HepG2 (cell line): ENCODE measurements around the gene CDK7. TPM values are rescaled to one million over a fixed set of nuclear protein-coding genes. Genes with fewer than 3 reads are reported as not detected.

Experiments used
- ATAD3A ChIP-seq: sonication (generic); formaldehyde crosslinking; IDR thresholded peaks from 2 replicates; pipeline ENCODE4 v1.4.0; 2020; ENCODE audit warnings: missing genetic modification reagents
- ATF3 ChIP-seq: sonication (generic); formaldehyde crosslinking; IDR thresholded peaks from 2 replicates; pipeline ENCODE4 v1.4.0; 2020; ENCODE audit warnings: missing genetic modification reagents
- FOXP1 ChIP-seq, 2 experiments: fragments of 450-650 bp in 1 of 2; IDR thresholded peaks; 2 replicates each; pipeline ENCODE4 v1.6.1; 2017 to 2018; ENCODE audit warnings: antibody characterized with exemption in 1 of 2
- HBP1 ChIP-seq: IDR thresholded peaks from 2 replicates; pipeline ENCODE4 v1.6.1; 2016; ENCODE audit warnings: low read depth, control low read depth
- HES4 ChIP-seq: sonication (generic); formaldehyde crosslinking; IDR thresholded peaks from 2 replicates; pipeline ENCODE4 v1.9.0; 2021; ENCODE audit warnings: mild to moderate bottlenecking, missing genetic modification reagents, borderline replicate concordance
- TRAFD1 ChIP-seq: sonication (generic); formaldehyde crosslinking; IDR thresholded peaks from 2 replicates; pipeline ENCODE4 v1.5.1; 2020; ENCODE audit warnings: missing genetic modification reagents, mild to moderate bottlenecking, borderline replicate concordance
- ZBTB25 ChIP-seq: IDR thresholded peaks from 2 replicates; pipeline ENCODE4 v1.6.1; 2018; ENCODE audit warnings: missing genetic modification reagents
- ZHX2 ChIP-seq, 2 experiments: sonication (generic) in 1 of 2; formaldehyde crosslinking in 1 of 2; IDR thresholded peaks; 2 replicates each; pipeline versions ENCODE4 v1.6.1 to v1.9.0; 2014 to 2022; ENCODE audit warnings: antibody characterized with exemption in 1 of 2, borderline replicate concordance in 1 of 2, inconsistent platforms in 1 of 2, low read depth in 1 of 2, missing genetic modification reagents in 1 of 2
- ZNF24 ChIP-seq: fragments of 450-650 bp; IDR thresholded peaks from 2 replicates; pipeline ENCODE4 v1.6.1; 2017; ENCODE audit warnings: antibody characterized with exemption, mild to moderate bottlenecking
- ZNF331 ChIP-seq: sonication (generic); formaldehyde crosslinking; IDR thresholded peaks from 2 replicates; pipeline ENCODE4 v1.4.0; 2020; ENCODE audit warnings: missing genetic modification reagents
- ZNF431 ChIP-seq: sonication (generic); formaldehyde crosslinking; IDR thresholded peaks from 2 replicates; pipeline ENCODE4 v1.9.0; 2022; ENCODE audit warnings: missing genetic modification reagents, low read depth, mild to moderate bottlenecking, borderline replicate concordance
- ZNF451 ChIP-seq: sonication (generic); formaldehyde crosslinking; IDR thresholded peaks from 2 replicates; pipeline ENCODE4 v1.5.0; 2020; ENCODE audit warnings: mild to moderate bottlenecking, missing genetic modification reagents
- ZNF703 ChIP-seq: sonication (generic); formaldehyde crosslinking; IDR thresholded peaks from 2 replicates; pipeline ENCODE4 v1.5.1; 2020; ENCODE audit warnings: missing genetic modification reagents, mild to moderate bottlenecking, moderate library complexity, borderline replicate concordance
- ZNF776 ChIP-seq: sonication (generic); formaldehyde crosslinking; IDR thresholded peaks from 2 replicates; pipeline ENCODE4 v1.4.0; 2020; ENCODE audit warnings: mild to moderate bottlenecking, missing genetic modification reagents
- ZNF784 ChIP-seq: sonication (generic); formaldehyde crosslinking; IDR thresholded peaks from 2 replicates; pipeline ENCODE4 v1.5.1; 2020; ENCODE audit warnings: missing genetic modification reagents, mild to moderate bottlenecking, borderline replicate concordance
- polyA plus RNA-seq, 8 experiments: library from polyadenylated mRNA; depleted of rRNA in 3 of 8; stranded (reverse) in 7 of 8; unstranded in 1 of 8; fragments of >200 nt; fragmentation: Illumina TruSeq in 4 of 8; extraction: Trizol in 4 of 8; gene quantifications; 2 replicates each; pipeline versions ENCODE4 v1.2.1 to v1.2.3, GENCODE V29; 2011 to 2016; ENCODE audit warnings: low read depth in 4 of 8, missing spikeins in 1 of 8, mixed read lengths in 1 of 8; ENCODE audit not compliant: insufficient read depth in 1 of 8
- total RNA-seq, 5 experiments: library from RNA; depleted of rRNA; stranded (reverse); fragments of >200 nt; fragmentation: Illumina TruSeq; extraction: Trizol; gene quantifications; 2 replicates each; pipeline ENCODE4 v1.2.3, GENCODE V29; 2016; ENCODE audit warnings: low read depth in 1 of 5

CDK7 gene
- total and polyA plus RNA-seq, 2 of the 13 experiments (the other 11 are each of a cell fraction or from before 2014, with no cell fraction given) = 41.2 to 54.9 TPM

- TF ChIP-seq TRAFD1 = no peak
- TF ChIP-seq ZBTB25 = peak; percentile 19; the same call in 1 of the 2 replicates
- no peak for TF ChIP-seq ZNF703 (CRISPR knock-in tag)
- no peak for TF ChIP-seq ZNF776 (CRISPR knock-in tag)
- no peak for TF ChIP-seq ATF3 (CRISPR knock-in tag)
- peak; percentile 69; the same call in 1 of the 2 replicates for TF ChIP-seq ZNF431 (CRISPR knock-in tag)
- no peak for TF ChIP-seq ATAD3A (CRISPR knock-in tag)
- TF ChIP-seq FOXP1 (IDR thresholded peaks at IDR 0.05) = no peak
- TF ChIP-seq FOXP1 (CRISPR knock-in tag; IDR thresholded peaks at IDR 0.05) = no peak
- TF ChIP-seq ZHX2 (IDR thresholded peaks at IDR 0.05; ENCODE audit: low read depth) = peak; percentile 48; the same call in 1 of the 2 replicates
- TF ChIP-seq ZHX2 (CRISPR knock-in tag; IDR thresholded peaks at IDR 0.05; ENCODE audit: borderline replicate concordance) = 0 out of 2 replicates have a peak, but pooled peaks have one; percentile 50
- no peak for TF ChIP-seq ZNF24
- TF ChIP-seq HES4 (CRISPR knock-in tag) = no peak
- TF ChIP-seq ZNF451 (CRISPR knock-in tag) = no peak
- TF ChIP-seq HBP1 (CRISPR knock-in tag) = peak; percentile 83; the same call in 1 of the 2 replicates
- no peak for TF ChIP-seq ZNF331
- TF ChIP-seq ZNF784 (CRISPR knock-in tag) = no peak
These were observed 45.3 kb upstream of the CDK7 start, which contains the start of gene CENPH (continued) for GRCh38 chr5:69189162-69190086.
